BLaER1 treated with 17β-estradiol and CSF1 and Interleukin-3, amounts not matched to agents 10 nM and 100 nM (cell line): ENCODE results near the gene NHSL2.

Source experiments
- H3K27ac ChIP-seq, 11 experiments: shearing (Covaris generic); formaldehyde crosslinking; 2 replicates each; pipeline ENCODE4 v1.8.1; 2022
- H3K27me3 ChIP-seq, 11 experiments: shearing (Covaris generic); formaldehyde crosslinking; 2 replicates each; pipeline ENCODE4 v1.8.1; 2022
- H3K36me3 ChIP-seq, 11 experiments: shearing (Covaris generic); formaldehyde crosslinking; 2 replicates each; pipeline ENCODE4 v1.8.1; 2022
- H3K4me1 ChIP-seq, 10 experiments: shearing (Covaris generic); formaldehyde crosslinking; 2 replicates each; pipeline ENCODE4 v1.8.1; 2022
- H3K4me2 ChIP-seq, 11 experiments: shearing (Covaris generic); formaldehyde crosslinking; 2 replicates each; pipeline ENCODE4 v1.8.1; 2022
- H3K4me3 ChIP-seq, 10 experiments: shearing (Covaris generic); formaldehyde crosslinking; 2 replicates each; pipeline ENCODE4 v1.8.1; 2022
- H3K9ac ChIP-seq, 11 experiments: shearing (Covaris generic); formaldehyde crosslinking; 2 replicates each; pipeline ENCODE4 v1.8.1; 2022
- H3K9me3 ChIP-seq, 11 experiments: shearing (Covaris generic); formaldehyde crosslinking; replicated peaks in 1 of 11; 2 replicates each; pipeline ENCODE4 v1.8.1; 2022
- H4K20me1 ChIP-seq, 11 experiments: shearing (Covaris generic); formaldehyde crosslinking; 2 replicates each; pipeline ENCODE4 v1.8.1; 2022
- Cebpa-rat ChIP-seq, 11 experiments: shearing (Covaris generic); IDR thresholded peaks; 2 replicates each; pipeline ENCODE4 v1.8.1; 2022

Gene NHSL2

DNA sequence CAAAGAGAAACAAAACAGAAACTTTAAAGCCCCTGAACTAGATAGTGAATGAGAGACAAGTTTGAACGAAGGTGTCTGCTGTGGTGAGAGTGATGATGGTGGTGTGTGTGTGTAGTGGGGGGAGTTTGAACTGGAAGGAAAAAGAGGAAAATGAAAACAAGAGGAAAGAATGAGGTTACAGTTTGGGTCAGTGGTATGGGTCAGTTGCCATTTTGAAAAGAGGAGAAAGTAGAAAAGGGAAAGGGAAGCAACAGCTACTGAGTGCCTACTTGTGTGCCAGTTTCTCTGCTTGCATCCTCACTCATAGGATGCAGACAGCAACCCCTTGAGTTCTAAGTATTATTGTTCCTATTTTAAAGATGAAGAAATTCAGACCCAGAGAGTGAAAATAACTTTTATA lies 26.0 kb downstream of the NHSL2 start:
- peaks cover 0 to 10% (median 0%) of the 10 kb centered on the region in 11 experiments; a peak in 3 of 22 replicates for H4K20me1 ChIP-seq
- H3K4me1 ChIP-seq: peaks cover 0 to under 1% (median 0%) of the 10 kb centered on the region in 10 experiments; a peak in 2 of 20 replicates
- no peak overlapping the region for H3K27ac ChIP-seq
- no peak overlapping the region for H3K4me2 ChIP-seq
- no peak overlapping the region for H3K4me3 ChIP-seq
- H3K27me3 ChIP-seq: peaks cover 95 to 100% (median 100%) of the 10 kb centered on the region in 11 experiments
- no peaks in the 10 kb centered on the region for H3K9me3 ChIP-seq
- TF ChIP-seq Cebpa-rat (IDR thresholded peaks at IDR 0.05): no peak
- H3K36me3 ChIP-seq: no peaks in the 10 kb centered on the region
- no peak overlapping the region for H3K9ac ChIP-seq

DNA sequence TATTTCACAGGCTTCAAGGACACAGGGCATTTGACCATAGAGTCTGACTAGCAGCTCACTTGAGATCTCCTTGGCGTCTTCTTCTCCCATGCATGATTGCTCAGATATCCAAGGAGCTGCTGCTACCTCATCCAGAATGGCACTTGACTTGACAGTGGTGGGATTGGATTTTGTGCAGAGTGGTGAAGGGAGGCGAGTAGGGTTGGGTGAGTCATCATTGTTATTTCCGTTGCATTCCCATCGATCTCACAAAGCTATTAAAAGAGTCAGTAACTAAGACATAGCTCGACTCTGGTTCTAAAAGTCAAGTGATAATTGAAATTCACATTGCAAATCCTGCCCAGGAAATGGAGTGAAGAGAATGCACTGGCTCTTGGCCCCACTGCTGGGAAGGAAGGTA lies 27.7 kb downstream of the NHSL2 start:
- no peaks in the 10 kb centered on the region for H3K36me3 ChIP-seq
- peaks cover 0 to 8% (median 0%) of the 10 kb centered on the region in 10 experiments; a peak in 4 of 20 replicates for H3K4me1 ChIP-seq
- H3K9me3 ChIP-seq: no peaks in the 10 kb centered on the region
- H3K9ac ChIP-seq: no peak overlapping the region
- peaks cover 0 to 10% (median 0%) of the 10 kb centered on the region in 11 experiments; a peak in 3 of 22 replicates for H4K20me1 ChIP-seq
- H3K27ac ChIP-seq: no peak overlapping the region
- H3K27me3 ChIP-seq: peaks cover 98 to 100% (median 100%) of the 10 kb centered on the region in 11 experiments
- no peak overlapping the region for H3K4me2 ChIP-seq
- no peak for TF ChIP-seq Cebpa-rat (IDR thresholded peaks at IDR 0.05)
- no peak overlapping the region for H3K4me3 ChIP-seq

DNA sequence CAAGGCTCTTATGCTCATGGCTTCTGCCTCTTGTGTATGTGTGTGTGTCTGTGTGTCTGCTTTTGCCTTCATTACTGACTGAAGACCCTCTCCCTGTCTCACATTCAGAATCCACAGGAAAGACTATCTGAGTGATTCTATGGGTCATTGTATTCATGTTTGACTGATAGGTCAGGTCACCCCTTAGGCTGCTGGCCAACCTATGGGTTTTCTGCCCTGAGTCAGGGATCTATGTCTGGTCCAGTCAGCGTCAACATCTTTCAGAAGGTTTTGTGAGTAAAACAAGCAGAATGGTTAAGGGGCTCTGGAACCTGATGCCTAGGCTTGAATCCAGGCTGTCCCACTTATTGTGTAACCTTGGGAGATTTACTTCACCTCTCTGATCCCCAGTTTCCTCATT lies 30.5 kb downstream of the NHSL2 start:
- Histone ChIP-seq H3K27me3 (peaks cover 98 to 100% (median 100%) of the 10 kb centered on the region in 11 experiments), H3K27ac (no peak overlapping the region), H3K4me1 (peaks cover 0 to 8% (median 0%) of the 10 kb centered on the region in 10 experiments; a peak in 4 of 20 replicates), H3K9ac (no peak overlapping the region), H4K20me1 (peaks cover 0 to 10% (median 0%) of the 10 kb centered on the region in 11 experiments; a peak in 3 of 22 replicates), H3K4me2 (no peak overlapping the region), H3K4me3 (no peak overlapping the region), H3K36me3 (no peaks in the 10 kb centered on the region), H3K9me3 (no peaks in the 10 kb centered on the region)
- TF ChIP-seq Cebpa-rat (IDR thresholded peaks at IDR 0.05): no peak

DNA sequence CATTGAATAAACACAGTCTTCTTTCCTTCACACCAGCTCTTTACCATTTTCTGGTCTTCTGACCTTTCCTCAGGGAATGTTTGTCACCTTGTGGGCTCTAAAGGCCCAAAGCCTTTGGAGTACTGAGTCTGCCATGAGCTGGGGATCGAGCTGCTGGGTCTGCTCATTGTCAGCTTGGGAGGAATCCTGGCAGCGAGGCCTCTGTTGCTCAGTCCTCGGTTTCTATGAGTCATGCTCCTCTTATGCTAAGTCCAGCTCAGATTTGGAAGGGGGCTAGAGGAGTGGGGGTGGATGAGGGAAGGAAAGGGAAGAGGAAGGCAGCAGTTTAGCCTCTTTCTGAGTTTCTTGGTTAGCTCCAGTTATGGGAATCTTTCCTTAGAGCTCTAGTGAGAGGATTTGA lies 31.1 kb downstream of the NHSL2 start:
- peaks cover 98 to 100% (median 100%) of the 10 kb centered on the region in 11 experiments for H3K27me3 ChIP-seq
- H3K4me1 ChIP-seq: peaks cover 0 to 8% (median 0%) of the 10 kb centered on the region in 10 experiments; a peak in 4 of 20 replicates
- no peak overlapping the region for H3K9ac ChIP-seq
- H3K4me2 ChIP-seq: peak overlapping the region in 1 of 11 experiments; percentile 32; a peak in 2 of 22 replicates
- no peak overlapping the region for H3K4me3 ChIP-seq
- H4K20me1 ChIP-seq: peaks cover 0 to 10% (median 0%) of the 10 kb centered on the region in 11 experiments; a peak in 2 of 22 replicates
- TF ChIP-seq Cebpa-rat (IDR thresholded peaks at IDR 0.05): no peak
- H3K27ac ChIP-seq: no peak overlapping the region
- no peaks in the 10 kb centered on the region for H3K36me3 ChIP-seq
- H3K9me3 ChIP-seq: no peaks in the 10 kb centered on the region

DNA sequence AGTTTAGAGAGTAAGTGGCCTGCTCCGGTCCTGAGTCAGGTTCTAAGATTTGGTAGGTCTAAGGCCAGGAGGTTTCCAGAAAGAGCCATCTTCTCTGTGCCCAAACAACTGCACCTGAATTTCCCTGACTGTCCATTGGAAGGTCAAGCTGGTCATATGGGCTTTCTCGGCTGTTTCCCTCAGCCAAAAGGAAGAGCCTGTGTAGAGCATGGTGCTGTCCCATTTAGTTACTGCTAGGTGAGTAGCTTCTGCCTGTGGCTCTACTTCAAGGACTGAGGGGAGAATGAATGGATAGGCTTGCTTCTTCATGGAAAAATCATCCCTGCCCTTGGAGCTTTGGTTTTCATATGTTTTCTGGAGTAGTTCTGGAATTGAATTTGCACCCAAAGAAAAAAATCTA lies 33.7 kb downstream of the NHSL2 start:
- peaks cover 0 to 8% (median 0%) of the 10 kb centered on the region in 10 experiments; a peak in 4 of 20 replicates for H3K4me1 ChIP-seq
- H3K27me3 ChIP-seq: peaks cover 88 to 100% (median 100%) of the 10 kb centered on the region in 11 experiments
- peaks cover 0 to under 1% (median 0%) of the 10 kb centered on the region in 11 experiments; a peak in 3 of 22 replicates for H4K20me1 ChIP-seq
- H3K9ac ChIP-seq: no peak overlapping the region
- no peak overlapping the region for H3K27ac ChIP-seq
- no peaks in the 10 kb centered on the region for H3K36me3 ChIP-seq
- no peak for TF ChIP-seq Cebpa-rat (IDR thresholded peaks at IDR 0.05)
- no peak overlapping the region for H3K4me3 ChIP-seq
- no peak overlapping the region for H3K4me2 ChIP-seq
- no peaks in the 10 kb centered on the region for H3K9me3 ChIP-seq

DNA sequence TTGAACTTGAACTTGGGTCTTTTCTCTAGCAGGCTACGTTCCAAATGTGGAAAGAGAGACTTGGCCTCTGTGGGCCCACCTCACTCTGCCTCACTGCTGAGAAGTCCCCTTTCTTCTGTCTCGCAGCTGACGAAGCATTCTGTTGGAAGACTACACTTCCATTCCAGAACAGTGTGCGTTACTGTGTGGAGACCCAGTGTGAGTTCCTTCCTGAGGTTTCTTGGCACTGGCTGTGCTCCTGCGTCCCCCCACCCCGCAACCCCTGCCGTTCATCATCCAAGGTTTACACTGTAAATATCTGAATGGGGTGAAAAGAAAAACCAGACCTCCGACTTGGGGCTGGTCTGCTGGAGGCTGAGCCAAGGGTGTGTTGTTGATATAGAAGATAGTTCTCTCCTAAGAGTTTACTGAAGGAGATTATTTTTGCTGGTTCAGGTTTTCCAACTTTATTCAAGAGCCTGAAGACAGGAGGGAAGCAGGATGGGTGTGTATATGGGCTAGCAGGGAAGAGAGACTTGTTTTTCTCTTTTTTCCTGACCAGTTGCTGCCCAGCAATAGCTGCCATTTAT lies 34.7 kb downstream of the NHSL2 start:
- H4K20me1 ChIP-seq: peaks cover 0 to 10% (median 0%) of the 10 kb centered on the region in 11 experiments; a peak in 3 of 22 replicates

DNA sequence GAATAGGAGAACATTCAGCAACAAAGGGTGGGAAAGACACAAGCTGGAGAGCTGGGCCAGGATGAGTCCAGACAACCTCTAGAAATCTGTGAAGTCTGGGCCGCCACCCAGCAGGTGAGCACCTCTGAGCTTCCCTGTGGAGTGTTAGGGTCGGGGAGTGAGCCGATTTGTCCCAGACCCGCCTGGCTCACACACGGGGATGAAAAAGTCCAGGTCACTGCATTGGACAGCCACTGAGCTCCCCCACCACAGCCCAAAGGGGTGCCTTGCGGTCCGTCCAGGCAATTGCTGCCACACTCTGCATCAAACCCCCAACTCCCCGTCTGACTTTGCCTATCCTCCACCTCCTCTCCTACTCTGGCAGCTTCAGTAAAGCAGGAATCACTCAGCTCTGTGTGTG lies 38.7 kb downstream of the NHSL2 start:
- H3K9ac ChIP-seq: no peak overlapping the region
- no peaks in the 10 kb centered on the region for H3K9me3 ChIP-seq
- H3K27ac ChIP-seq: no peak overlapping the region
- H4K20me1 ChIP-seq: peaks cover 0 to 12% (median 0%) of the 10 kb centered on the region in 11 experiments; a peak in 5 of 22 replicates
- H3K4me3 ChIP-seq: no peak overlapping the region
- H3K27me3 ChIP-seq: peaks cover 88 to 100% (median 100%) of the 10 kb centered on the region in 11 experiments
- H3K36me3 ChIP-seq: no peaks in the 10 kb centered on the region
- H3K4me1 ChIP-seq: peaks cover 0 to 17% (median 6%) of the 10 kb centered on the region in 10 experiments; a peak in 8 of 20 replicates
- no peak overlapping the region for H3K4me2 ChIP-seq
- no peak for TF ChIP-seq Cebpa-rat (IDR thresholded peaks at IDR 0.05)

More for the DNA sequence above, 34.7 kb downstream of the NHSL2 start:
- TF ChIP-seq Cebpa-rat (IDR thresholded peaks at IDR 0.05): no peak
- no peak overlapping the region for H3K4me3 ChIP-seq
- H3K4me1 ChIP-seq: peaks cover 0 to 8% (median 1%) of the 10 kb centered on the region in 10 experiments; a peak in 4 of 20 replicates
- no peaks in the 10 kb centered on the region for H3K36me3 ChIP-seq
- H3K9ac ChIP-seq: no peak overlapping the region
- no peaks in the 10 kb centered on the region for H3K9me3 ChIP-seq
- peaks cover 89 to 100% (median 100%) of the 10 kb centered on the region in 11 experiments for H3K27me3 ChIP-seq
- H3K4me2 ChIP-seq: no peak overlapping the region
- H3K27ac ChIP-seq: no peak overlapping the region

DNA sequence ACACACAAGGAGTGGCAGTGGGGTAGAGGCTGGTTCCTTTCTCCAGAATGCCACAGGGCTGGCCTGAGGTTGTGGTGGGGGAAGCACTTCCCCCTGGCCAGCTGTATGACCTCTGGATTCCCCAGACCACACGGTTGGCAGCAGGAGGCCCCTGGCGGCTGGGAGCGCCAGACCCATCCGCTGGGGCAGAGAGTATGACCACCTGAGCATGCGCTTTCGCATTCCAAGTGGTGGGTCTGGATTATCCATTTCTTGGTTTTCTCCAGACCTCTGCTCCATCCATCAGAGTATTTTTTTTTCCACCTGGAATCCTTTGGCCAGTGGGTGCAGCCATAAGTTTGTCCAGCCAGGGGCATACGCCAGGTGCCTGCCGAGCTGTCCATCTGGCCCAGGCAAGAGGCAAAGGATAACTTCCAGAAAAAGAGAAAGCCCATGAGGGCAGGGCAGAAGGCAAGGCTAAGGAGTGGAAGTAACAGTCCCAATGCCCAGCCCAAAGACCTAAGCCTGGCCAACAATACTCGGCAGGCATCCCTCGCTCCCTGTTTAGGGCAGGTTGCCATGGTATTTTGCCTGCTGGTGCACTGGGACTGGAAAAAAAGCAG lies 39.3 kb downstream of the NHSL2 start:
- H3K9me3 ChIP-seq: no peaks in the 10 kb centered on the region
- no peaks in the 10 kb centered on the region for H3K36me3 ChIP-seq
- H3K4me1 ChIP-seq: peaks cover 0 to 23% (median 6%) of the 10 kb centered on the region in 10 experiments; a peak in 8 of 20 replicates
- no peak overlapping the region for H3K4me2 ChIP-seq
- H4K20me1 ChIP-seq: peaks cover 0 to 12% (median 0%) of the 10 kb centered on the region in 11 experiments; a peak in 6 of 22 replicates
- H3K27me3 ChIP-seq: peaks cover 88 to 100% (median 100%) of the 10 kb centered on the region in 11 experiments
- TF ChIP-seq Cebpa-rat (IDR thresholded peaks at IDR 0.05): no peak
- no peak overlapping the region for H3K9ac ChIP-seq
- H3K4me3 ChIP-seq: no peak overlapping the region
- no peak overlapping the region for H3K27ac ChIP-seq

DNA sequence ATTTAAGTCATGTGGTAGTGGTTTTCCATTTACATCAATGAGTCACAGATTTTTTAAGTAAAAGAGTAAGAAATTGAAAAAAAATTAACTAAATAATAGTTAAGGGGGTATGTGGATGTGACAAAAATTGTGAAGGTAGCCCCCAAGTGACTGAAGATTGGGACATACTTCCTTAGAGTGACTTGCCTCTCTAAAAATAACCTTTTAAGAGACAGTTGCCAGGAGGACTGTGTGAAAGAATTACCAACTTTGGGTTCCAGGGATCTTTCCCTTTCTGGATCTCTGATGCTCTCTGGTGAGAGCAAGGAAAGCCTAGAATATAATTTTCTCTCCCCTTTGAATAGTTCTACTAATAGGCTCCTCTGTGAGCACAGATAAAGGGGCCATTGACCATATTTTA lies 42.7 kb downstream of the NHSL2 start:
- Histone ChIP-seq H4K20me1 (peaks cover 0 to 12% (median 0%) of the 10 kb centered on the region in 11 experiments; a peak in 5 of 22 replicates), H3K9me3 (no peaks in the 10 kb centered on the region), H3K4me1 (peaks cover 3 to 31% (median 13%) of the 10 kb centered on the region in 10 experiments; a peak in 12 of 20 replicates), H3K4me2 (peak overlapping the region in 5 of 11 experiments; percentile 11 to 55 (median 42); a peak in 7 of 22 replicates), H3K4me3 (no peak overlapping the region), H3K27me3 (peaks cover 94 to 100% (median 100%) of the 10 kb centered on the region in 11 experiments), H3K9ac (no peak overlapping the region), H3K36me3 (no peaks in the 10 kb centered on the region), H3K27ac (no peak overlapping the region)
- TF ChIP-seq Cebpa-rat (IDR thresholded peaks at IDR 0.05): no peak
